GM19035 (cell line): ENCODE results near the gene HCST.

Source experiments
- ATAC-seq: cut with Tn5 transposase; IDR thresholded peaks from one replicate; pipeline ENCODE4 v1.9.1; 2021; ENCODE audit not compliant: unreplicated experiment

HCST gene

DNA sequence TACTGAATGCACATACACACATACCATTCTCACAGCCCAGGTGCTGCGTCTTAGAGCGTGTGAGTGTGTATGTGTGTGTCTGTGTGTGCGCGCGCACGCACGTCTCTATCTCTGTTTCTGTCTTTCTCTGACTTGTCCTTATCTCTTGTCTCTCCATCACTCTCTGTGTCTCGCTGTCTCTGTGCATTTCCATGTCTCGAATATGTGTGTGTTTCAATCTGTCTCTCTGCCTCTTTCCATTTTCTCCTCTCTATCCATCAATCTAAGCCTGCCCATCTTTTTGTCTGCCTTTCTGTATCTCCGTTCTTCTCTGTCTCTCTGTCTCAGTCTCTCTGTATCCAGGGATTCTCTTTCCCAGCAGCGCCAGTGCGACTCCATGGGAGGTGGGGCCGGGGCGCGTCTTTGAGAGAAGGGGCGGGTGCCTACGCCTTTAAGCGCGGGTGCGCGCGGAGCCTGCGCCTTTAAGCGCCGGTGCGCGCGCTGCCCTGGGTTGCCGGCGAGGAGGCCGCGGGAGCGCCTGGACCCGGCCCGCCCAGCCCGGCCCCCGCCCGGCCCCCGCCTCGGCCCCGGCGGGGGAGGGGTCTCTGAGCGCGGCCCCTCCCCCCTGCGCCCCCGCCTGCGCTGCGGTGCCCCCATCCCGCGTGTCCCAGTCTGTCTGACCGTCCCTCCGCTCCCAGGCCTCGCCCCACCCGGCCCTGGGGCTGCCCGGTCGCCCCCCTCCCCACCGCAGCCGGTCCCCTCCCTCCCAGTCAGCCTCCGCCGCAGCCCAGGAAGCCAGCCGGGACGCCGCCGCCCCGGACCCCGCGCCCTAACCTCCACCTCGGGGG is 33.8 kb downstream of the HCST start, which contains the start of gene LRFN3:
Gene LRFN3 (plus strand): TSS at position 464 of the 827 bp plus-strand sequence. CDS start 3,052 bp downstream, outside the sequence.
- ATAC-seq, result no peak

GRCh38 chr19:35936738-35937268 is 34.5 kb downstream of the HCST start:
- no peak for ATAC-seq

DNA sequence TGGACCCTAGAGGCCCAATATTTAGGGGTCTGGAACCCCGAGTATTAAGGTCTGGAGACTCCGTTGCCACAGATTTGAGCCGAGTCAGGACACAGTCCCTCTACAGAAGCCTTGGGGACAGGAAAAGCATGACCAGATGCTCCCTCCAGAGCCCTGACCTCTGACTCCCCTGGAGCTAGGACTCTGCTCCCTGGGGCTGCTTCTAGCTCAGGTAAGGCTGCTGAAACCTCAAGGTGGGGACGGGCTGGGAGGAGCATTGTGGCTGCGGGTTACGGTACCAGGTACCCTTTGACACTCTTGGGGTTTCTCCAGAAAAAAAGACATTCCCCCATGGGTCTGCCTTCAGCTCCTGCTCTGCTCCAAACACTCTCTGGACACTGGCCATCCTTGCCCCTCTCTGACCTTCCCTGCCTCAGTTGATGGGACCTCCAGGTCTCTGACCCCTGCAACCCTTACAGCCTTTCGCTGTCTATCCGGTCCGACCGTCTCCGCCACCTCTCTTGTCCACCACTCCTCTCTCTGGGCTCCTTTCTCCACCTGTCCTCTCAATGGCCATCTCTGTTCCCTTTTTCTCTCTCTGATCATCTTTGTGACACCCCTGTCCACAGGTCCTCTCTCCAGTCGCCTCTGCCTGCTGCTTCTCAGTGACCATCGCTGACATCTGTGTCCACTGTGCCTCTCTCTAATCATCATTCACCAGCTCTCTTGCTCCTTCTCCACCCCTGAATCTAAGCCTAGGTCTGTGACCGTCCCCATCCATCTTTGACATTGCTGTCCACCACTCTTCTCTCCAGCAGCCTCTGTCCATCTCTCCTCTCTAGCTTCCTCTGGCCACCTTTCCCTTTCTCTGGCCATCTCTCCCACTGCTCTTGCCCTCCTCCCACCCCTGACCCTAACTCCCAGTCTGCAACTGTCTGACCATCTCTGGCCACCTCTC is 35.3 kb downstream of the HCST start:
- ATAC-seq, result no peak

- no peak for ATAC-seq
Measured at GRCh38 chr19:35938282-35939224, 36.2 kb downstream of the HCST start.

- ATAC-seq, result no peak
Measured at GRCh38 chr19:35939307-35940077, 37.2 kb downstream of the HCST start.

DNA sequence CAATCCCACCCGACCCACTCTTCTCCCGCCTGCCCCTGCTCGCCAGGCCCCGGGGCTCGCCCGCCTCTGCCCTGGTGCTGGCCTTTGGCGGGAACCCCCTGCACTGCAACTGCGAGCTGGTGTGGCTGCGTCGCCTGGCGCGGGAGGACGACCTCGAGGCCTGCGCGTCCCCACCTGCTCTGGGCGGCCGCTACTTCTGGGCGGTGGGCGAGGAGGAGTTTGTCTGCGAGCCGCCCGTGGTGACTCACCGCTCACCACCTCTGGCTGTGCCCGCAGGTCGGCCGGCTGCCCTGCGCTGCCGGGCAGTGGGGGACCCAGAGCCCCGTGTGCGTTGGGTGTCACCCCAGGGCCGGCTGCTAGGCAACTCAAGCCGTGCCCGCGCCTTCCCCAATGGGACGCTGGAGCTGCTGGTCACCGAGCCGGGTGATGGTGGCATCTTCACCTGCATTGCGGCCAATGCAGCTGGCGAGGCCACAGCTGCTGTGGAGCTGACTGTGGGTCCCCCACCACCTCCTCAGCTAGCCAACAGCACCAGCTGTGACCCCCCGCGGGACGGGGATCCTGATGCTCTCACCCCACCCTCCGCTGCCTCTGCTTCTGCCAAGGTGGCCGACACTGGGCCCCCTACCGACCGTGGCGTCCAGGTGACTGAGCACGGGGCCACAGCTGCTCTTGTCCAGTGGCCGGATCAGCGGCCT is 37.9 kb downstream of the HCST start:
- no peak for ATAC-seq

DNA sequence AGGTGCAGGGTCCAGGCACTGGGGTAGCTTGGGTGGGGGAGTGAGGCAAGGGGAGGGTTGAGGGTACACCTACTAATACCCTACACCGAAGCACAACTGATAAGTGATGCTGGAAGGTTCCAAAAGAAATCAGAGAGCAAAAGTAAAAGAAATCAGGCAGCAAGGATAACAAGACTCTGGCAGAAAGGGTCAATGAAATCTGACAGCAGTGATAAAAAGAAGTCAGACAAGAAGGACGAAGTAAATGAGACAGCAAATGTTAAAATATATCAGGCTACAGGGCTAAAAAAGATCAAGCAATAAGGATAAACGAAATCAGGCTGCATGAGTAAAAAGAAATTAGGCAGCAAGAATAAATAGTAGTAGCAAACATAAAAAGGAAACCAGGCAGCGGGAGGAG is 38.5 kb downstream of the HCST start:
- ATAC-seq, result no peak

- no peak for ATAC-seq
Measured at GRCh38 chr19:35942235-35942634, 39.9 kb downstream of the HCST start.

GRCh38 chr19:35943321-35944301 is 41.3 kb downstream of the HCST start:
- no peak for ATAC-seq

GRCh38 chr19:35944556-35944955 is 42.2 kb downstream of the HCST start:
- ATAC-seq, result no peak

GRCh38 chr19:35945121-35945790 is 42.9 kb downstream of the HCST start:
- ATAC-seq, result no peak

GRCh38 chr19:35946203-35946602 is 43.9 kb downstream of the HCST start:
- ATAC-seq, result no peak

DNA sequence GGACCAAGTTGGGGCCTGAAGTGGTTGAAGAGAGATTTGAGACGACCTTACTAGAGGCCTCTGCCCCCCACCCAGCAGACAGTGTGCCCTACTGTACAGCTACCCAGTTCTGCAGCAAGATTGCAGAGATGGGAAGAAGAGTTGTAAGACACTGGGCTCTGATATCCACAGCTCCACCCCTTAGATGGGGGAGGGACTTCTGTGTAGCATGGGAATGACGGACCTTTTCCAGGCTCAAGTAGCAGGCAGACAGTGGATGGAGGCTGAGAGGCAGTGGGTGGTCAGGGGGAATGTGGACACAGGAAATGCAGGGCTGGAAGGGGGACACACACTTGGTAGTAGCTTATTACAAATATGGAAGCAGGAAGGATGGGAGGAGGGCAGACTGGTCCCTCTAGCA is 46.8 kb downstream of the HCST start:
- ATAC-seq, result no peak
